OCI-LY3 (cell line): ENCODE results near the gene SPOPL.
A peak's percentile ranks its signal among the peaks of the same experiment; 100 is the strongest.

Experiments
- H2AFZ ChIP-seq: fragments of 200-600, 300-600 bp; shearing (Covaris generic); 2 replicates; pipeline ENCODE4 v1.6.0; 2014; ENCODE audit warnings: antibody characterized with exemption, low read depth, low read length
- H3K27ac ChIP-seq: fragments of 200-600, 300-600 bp; sonication (generic); 2 replicates; pipeline ENCODE4 v1.5.1; 2014; ENCODE audit warnings: mild to moderate bottlenecking, low read length, moderate library complexity, mixed read lengths
- H3K27me3 ChIP-seq: fragments of 200-600, 300-600 bp; sonication (generic); 2 replicates; pipeline ENCODE4 v1.6.1; 2014; ENCODE audit warnings: low read depth, low read length, mixed read lengths
- H3K36me3 ChIP-seq: fragments of 200-600, 300-600 bp; sonication (generic); replicated peaks from 2 replicates; pipeline ENCODE3; 2014; ENCODE audit warnings: low read depth, low read length, mixed read lengths
- H3K4me1 ChIP-seq: fragments of 300-600, 200-600 bp; sonication (generic); 2 replicates; pipeline ENCODE4 v1.6.1; 2014; ENCODE audit warnings: low read length, mixed read lengths
- H3K4me2 ChIP-seq: fragments of 200-600, 300-600 bp; sonication (generic); 2 replicates; pipeline ENCODE4 v1.6.1; 2014; ENCODE audit warnings: low read length, mixed read lengths
- H3K4me3 ChIP-seq: fragments of 300-600, 200-600 bp; sonication (generic); 2 replicates; pipeline ENCODE4 v1.5.1; 2014; ENCODE audit warnings: antibody characterized with exemption, mild to moderate bottlenecking, low read length, moderate library complexity
- H3K79me2 ChIP-seq: fragments of 300-600, 200-600 bp; shearing (Covaris generic); 2 replicates; pipeline ENCODE4 v1.6.1; 2014; ENCODE audit warnings: mild to moderate bottlenecking, low read length, mixed read lengths
- H3K9ac ChIP-seq: fragments of 300-600, 200-600 bp; shearing (Covaris generic); 2 replicates; pipeline ENCODE4 v1.6.0; 2014; ENCODE audit warnings: mild to moderate bottlenecking, low read length, moderate library complexity
- H3K9me3 ChIP-seq: fragments of 200-600, 300-600 bp; shearing (Covaris generic); 2 replicates; pipeline ENCODE4 v1.6.1; 2014; ENCODE audit warnings: low read length, mixed read lengths; ENCODE audit not compliant: insufficient read depth
- H4K20me1 ChIP-seq: fragments of 200-600, 300-600 bp; sonication (generic); 2 replicates; pipeline ENCODE4 v1.6.1; 2016; ENCODE audit warnings: low read length, mixed read lengths; ENCODE audit not compliant: insufficient read depth
- CTCF ChIP-seq: fragments of 200-600, 300-600 bp; sonication (generic); IDR thresholded peaks from 2 replicates; pipeline ENCODE4 v1.5.1; 2014; ENCODE audit warnings: antibody characterized with exemption, low read length, low read depth
- EZH2phosphoT487 ChIP-seq: fragments of 200-600 bp; shearing (Covaris generic); IDR thresholded peaks from 2 replicates; pipeline ENCODE4 v1.6.1; 2018; ENCODE audit warnings: antibody characterized with exemption, mixed run types, low read depth

The SPOPL gene

GRCh38 chr2:138610201-138610953 lies 108.8 kb downstream of the SPOPL start:
- Histone ChIP-seq H2AFZ (no peak overlapping the region), H4K20me1 (no peaks in the 10 kb centered on the region), H3K9me3 (no peaks in the 10 kb centered on the region), H3K4me1 (no peaks in the 10 kb centered on the region), H3K27ac (no peak overlapping the region), H3K79me2 (no peaks in the 10 kb centered on the region), H3K4me2 (no peak overlapping the region), H3K4me3 (no peak overlapping the region), H3K36me3 (no peaks in the 10 kb centered on the region), H3K9ac (no peak overlapping the region), H3K27me3 (no peaks in the 10 kb centered on the region)
- TF ChIP-seq EZH2phosphoT487, result no peak
- TF ChIP-seq CTCF, result no peak

GRCh38 chr2:138615257-138615656 lies 113.7 kb downstream of the SPOPL start:
- TF ChIP-seq CTCF (no peak), EZH2phosphoT487 (no peak)
- H3K36me3 ChIP-seq, result no peaks in the 10 kb centered on the region
- H3K9me3 ChIP-seq, result no peaks in the 10 kb centered on the region
- peaks cover 6% of the 10 kb centered on the region for H3K4me1 ChIP-seq
- no peaks in the 10 kb centered on the region for H3K79me2 ChIP-seq
- H2AFZ ChIP-seq, result no peak overlapping the region
- no peak overlapping the region for H3K27ac ChIP-seq
- no peaks in the 10 kb centered on the region for H4K20me1 ChIP-seq
- no peak overlapping the region for H3K4me2 ChIP-seq
- H3K27me3 ChIP-seq, result peaks cover 6% of the 10 kb centered on the region
- H3K4me3 ChIP-seq, result no peak overlapping the region
- H3K9ac ChIP-seq, result no peak overlapping the region

- Histone ChIP-seq H3K4me3 (no peak overlapping the region), H3K27ac (no peak overlapping the region), H3K9me3 (no peaks in the 10 kb centered on the region), H3K4me1 (peaks cover 6% of the 10 kb centered on the region), H3K27me3 (peaks cover 6% of the 10 kb centered on the region), H2AFZ (no peak overlapping the region), H3K79me2 (no peaks in the 10 kb centered on the region), H3K9ac (no peak overlapping the region), H3K36me3 (no peaks in the 10 kb centered on the region), H3K4me2 (no peak overlapping the region), H4K20me1 (no peaks in the 10 kb centered on the region)
- TF ChIP-seq CTCF (no peak), EZH2phosphoT487 (no peak)
Observed at GRCh38 chr2:138617026-138617425, 115.5 kb downstream of the SPOPL start.

GRCh38 chr2:138618971-138619370 lies 117.4 kb downstream of the SPOPL start:
- H3K4me2 ChIP-seq, result peak overlapping the region; percentile 22
- no peaks in the 10 kb centered on the region for H3K79me2 ChIP-seq
- no peaks in the 10 kb centered on the region for H3K9me3 ChIP-seq
- H4K20me1 ChIP-seq, result no peaks in the 10 kb centered on the region
- peaks cover 15% of the 10 kb centered on the region for H3K4me1 ChIP-seq
- no peak overlapping the region for H3K27ac ChIP-seq
- no peak overlapping the region for H2AFZ ChIP-seq
- H3K36me3 ChIP-seq, result no peaks in the 10 kb centered on the region
- H3K27me3 ChIP-seq, result peaks cover 6% of the 10 kb centered on the region
- H3K9ac ChIP-seq, result no peak overlapping the region
- no peak overlapping the region for H3K4me3 ChIP-seq
- no peak for TF ChIP-seq CTCF
- no peak for TF ChIP-seq EZH2phosphoT487
